ENCODE measurements around the gene TSC2.

DNA sequence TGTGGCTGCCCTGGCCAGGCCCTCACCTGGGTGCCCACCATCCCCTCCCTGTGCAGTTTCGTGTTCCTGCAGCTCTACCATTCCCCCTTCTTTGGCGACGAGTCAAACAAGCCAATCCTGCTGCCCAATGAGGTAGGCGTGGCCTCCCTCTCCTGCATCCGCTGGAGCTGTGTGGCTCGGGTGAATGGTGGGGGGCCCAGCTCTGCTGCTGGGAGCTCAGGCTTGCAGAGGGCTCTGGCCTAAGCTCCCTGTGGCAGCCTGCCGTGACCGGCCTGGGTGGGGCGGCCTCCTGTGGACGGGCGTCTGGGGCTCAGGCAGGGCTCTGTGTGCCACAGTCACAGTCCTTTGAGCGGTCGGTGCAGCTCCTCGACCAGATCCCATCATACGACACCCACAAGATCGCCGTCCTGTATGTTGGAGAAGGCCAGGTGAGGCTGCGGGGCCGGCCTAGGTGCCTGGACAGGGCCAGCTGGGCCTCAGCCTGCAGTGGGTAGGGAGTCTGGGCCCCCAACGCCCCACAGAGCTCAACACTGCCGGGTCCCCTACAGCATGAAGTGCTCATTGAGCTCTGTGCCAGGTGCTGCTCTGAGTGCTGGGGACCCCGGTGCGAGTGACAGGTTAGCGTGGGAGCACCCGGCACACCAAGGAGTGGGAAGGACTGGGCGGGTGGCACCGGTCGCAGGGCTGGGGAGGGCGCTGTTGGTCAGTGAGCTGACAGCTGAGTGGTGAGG, 37.3 kb downstream of the TSC2 start:
- TF ChIP-seq, protein P1, sequence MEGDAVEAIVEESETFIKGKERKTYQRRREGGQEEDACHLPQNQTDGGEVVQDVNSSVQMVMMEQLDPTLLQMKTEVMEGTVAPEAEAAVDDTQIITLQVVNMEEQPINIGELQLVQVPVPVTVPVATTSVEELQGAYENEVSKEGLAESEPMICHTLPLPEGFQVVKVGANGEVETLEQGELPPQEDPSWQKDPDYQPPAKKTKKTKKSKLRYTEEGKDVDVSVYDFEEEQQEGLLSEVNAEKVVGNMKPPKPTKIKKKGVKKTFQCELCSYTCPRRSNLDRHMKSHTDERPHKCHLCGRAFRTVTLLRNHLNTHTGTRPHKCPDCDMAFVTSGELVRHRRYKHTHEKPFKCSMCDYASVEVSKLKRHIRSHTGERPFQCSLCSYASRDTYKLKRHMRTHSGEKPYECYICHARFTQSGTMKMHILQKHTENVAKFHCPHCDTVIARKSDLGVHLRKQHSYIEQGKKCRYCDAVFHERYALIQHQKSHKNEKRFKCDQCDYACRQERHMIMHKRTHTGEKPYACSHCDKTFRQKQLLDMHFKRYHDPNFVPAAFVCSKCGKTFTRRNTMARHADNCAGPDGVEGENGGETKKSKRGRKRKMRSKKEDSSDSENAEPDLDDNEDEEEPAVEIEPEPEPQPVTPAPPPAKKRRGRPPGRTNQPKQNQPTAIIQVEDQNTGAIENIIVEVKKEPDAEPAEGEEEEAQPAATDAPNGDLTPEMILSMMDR (conservative IDR thresholded peaks at IDR 0.05 in 1 of 2, IDR thresholded peaks at IDR 0.05 in 1 of 2; ENCODE audit: low read depth in 1 of 2, low read length in 2 of 2), result no peak
- no peak for TF ChIP-seq EZH2 (IDR thresholded peaks at IDR 0.05; ENCODE audit: low read length, missing control alignments)
